Endothelial cell of umbilical vein (primary cell): Measurements from ENCODE around the gene CALML5. TPM values are rescaled to one million over a fixed set of nuclear protein-coding genes. Genes with fewer than 3 reads are reported as not detected.

Source experiments
- BruUV-seq: library from RNA; stranded (reverse); fragments of 400-500 nt; replicated peaks from 2 replicates; lab custom pipeline; 2021; lab: Mats Ljungman, UMichigan
- CTCF ChIA-PET: fragments of 300-600, 350-600 bp; sonication (Branson Sonifier 250); formaldehyde crosslinking; loops from one replicate; lab custom pipeline; 2021; ENCODE audit warnings: antibody characterized with exemption, inconsistent platforms; lab: Charles Lee
- POLR2A ChIA-PET: fragments of 300-600, 350-600 bp; sonication (Branson Sonifier 250); formaldehyde crosslinking; loops from one replicate; lab custom pipeline; 2021; ENCODE audit warnings: antibody characterized with exemption, inconsistent platforms; lab: Charles Lee
- DNase-seq: peaks from one replicate; pipeline ENCODE4 v3.0.0-alpha.2; 2011; ENCODE audit warnings: low read depth, low spot score
- FAIRE-seq: peaks from 2 replicates; lab custom pipeline; 2011; peaks lifted over from hg19 to GRCh38; lab: Jason Lieb, UNC
- H2AFZ ChIP-seq: 2 replicates; pipeline ENCODE4 v1.6.0; 2012; ENCODE audit warnings: low read depth, low read length, control low read depth, inconsistent platforms
- H3K27ac ChIP-seq: 2 replicates; pipeline ENCODE4 v1.5.1; 2011; ENCODE audit warnings: low read depth, mild to moderate bottlenecking, control low read depth, low read length, moderate library complexity; ENCODE audit not compliant: insufficient read depth
- H3K27me3 ChIP-seq, 2 experiments: 2 replicates each; pipeline versions ENCODE4 v1.6.0 to v1.6.1; 2011; ENCODE audit warnings: low read length in 2 of 2, mixed read lengths in 1 of 2; ENCODE audit not compliant: control insufficient read depth in 2 of 2, insufficient read depth in 2 of 2
- H3K36me3 ChIP-seq, 2 experiments: 2 replicates in 1 of 2; 3 replicates in 1 of 2; pipeline ENCODE4 v1.5.1; 2011; ENCODE audit warnings: low read length in 2 of 2, mild to moderate bottlenecking in 1 of 2, moderate library complexity in 1 of 2; ENCODE audit not compliant: control insufficient read depth in 2 of 2, insufficient read depth in 2 of 2; ENCODE audit errors: extremely low read depth in 1 of 2
- H3K4me1 ChIP-seq: 3 replicates; pipeline ENCODE4 v1.5.1; 2011; ENCODE audit warnings: mild to moderate bottlenecking, low read length; ENCODE audit not compliant: control insufficient read depth, insufficient read depth; ENCODE audit errors: extremely low read depth
- H3K4me2 ChIP-seq: 2 replicates; pipeline ENCODE4 v1.6.1; 2011; ENCODE audit warnings: low read length, control low read depth, mixed read lengths; ENCODE audit not compliant: insufficient read depth
- H3K4me3 ChIP-seq, 3 experiments: fragments of 200-600 bp in 1 of 3; sonication (generic), shearing (Covaris generic) in 1 of 3; replicated peaks in 1 of 3; 2 replicates each; pipeline ENCODE4 v1.5.1; 2011 to 2016; ENCODE audit warnings: control low read depth in 3 of 3, low read length in 3 of 3, mild to moderate bottlenecking in 2 of 3, inconsistent platforms in 1 of 3, low read depth in 1 of 3, moderate library complexity in 1 of 3; ENCODE audit not compliant: insufficient read depth in 1 of 3
- H3K79me2 ChIP-seq: 2 replicates; pipeline ENCODE4 v1.6.0; 2012; ENCODE audit warnings: low read length, inconsistent platforms; ENCODE audit not compliant: control insufficient read depth, insufficient read depth
- H3K9ac ChIP-seq: replicated peaks from 2 replicates; pipeline ENCODE3; 2011; ENCODE audit warnings: low read length, control low read depth; ENCODE audit not compliant: insufficient read depth; ENCODE audit errors: extremely low read depth
- H3K9me1 ChIP-seq: replicated peaks from 3 replicates; pipeline ENCODE4 v1.6.0; 2011; ENCODE audit warnings: mild to moderate bottlenecking, low read length; ENCODE audit not compliant: control insufficient read depth, insufficient read depth; ENCODE audit errors: extremely low read depth
- H3K9me3 ChIP-seq: replicated peaks from 2 replicates; pipeline ENCODE4 v1.5.1; 2012; ENCODE audit warnings: low read length, inconsistent platforms; ENCODE audit not compliant: control insufficient read depth, insufficient read depth
- H4K20me1 ChIP-seq: replicated peaks from 2 replicates; pipeline ENCODE3; 2011; ENCODE audit warnings: mild to moderate bottlenecking, low read length; ENCODE audit not compliant: control insufficient read depth, insufficient read depth; ENCODE audit errors: extremely low read depth
- EZH2 ChIP-seq: IDR thresholded peaks from 2 replicates; pipeline ENCODE4 v1.6.1; 2012; ENCODE audit warnings: borderline replicate concordance, low read depth, mild to moderate bottlenecking, moderate library complexity, low read length, inconsistent platforms; ENCODE audit not compliant: severe bottlenecking
- FOS ChIP-seq: IDR thresholded peaks from 2 replicates; pipeline ENCODE4 v1.6.1; 2011; ENCODE audit warnings: mild to moderate bottlenecking, low read length, moderate library complexity, borderline replicate concordance; ENCODE audit not compliant: insufficient read depth
- GATA2 ChIP-seq: IDR thresholded peaks from 2 replicates; pipeline ENCODE4 v1.7.0; 2011; ENCODE audit warnings: low read depth, mild to moderate bottlenecking, moderate library complexity, mixed read lengths, low read length; ENCODE audit not compliant: insufficient read length, insufficient read depth
- JUN ChIP-seq: IDR thresholded peaks from 2 replicates; pipeline ENCODE4 v1.6.1; 2011; ENCODE audit warnings: borderline replicate concordance, low read depth; ENCODE audit not compliant: insufficient read length, insufficient read depth
- MYC ChIP-seq: IDR thresholded peaks from one replicate; pipeline ENCODE4 v1.6.1; 2011; ENCODE audit warnings: mild to moderate bottlenecking, low read depth, low read length
- POLR2A ChIP-seq: IDR thresholded peaks from 2 replicates; pipeline ENCODE4 v1.6.1; 2012; ENCODE audit warnings: low read depth, mild to moderate bottlenecking, control low read depth, low read length
- POLR2AphosphoS5 ChIP-seq: IDR thresholded peaks from 2 replicates; pipeline ENCODE4 v1.6.1; 2012; ENCODE audit warnings: low read depth, mild to moderate bottlenecking, control low read depth, low read length, moderate library complexity; ENCODE audit not compliant: insufficient read depth
- dilution Hi-C: fragments of 300-500 bp; cut with MboI; formaldehyde crosslinking; loops from one replicate; pipeline ENCODE4 v1.15.0; 2019; ENCODE audit warnings: low sequenced_read_pairs; ENCODE audit not compliant: extremely low pct_ligation_motif_present
- intact Hi-C: fragments of 100-400 bp; cut with micrococcal nuclease; formaldehyde crosslinking; loops from one replicate; pipeline ENCODE4 v1.10.0; 2022
- polyA plus RNA-seq, 4 experiments: library from polyadenylated mRNA; depleted of rRNA in 3 of 4; stranded (reverse) in 3 of 4; unstranded in 1 of 4; fragments of >200 nt; gene quantifications; 2 replicates each; pipeline versions ENCODE4 v1.2.1 to v1.2.3, GENCODE V29; 2011 to 2012; ENCODE audit warnings: missing spikeins in 1 of 4
- total RNA-seq: library from RNA; stranded (reverse); gene quantifications from 2 replicates; pipeline ENCODE4 v1.2.3, GENCODE V29; 2021
- TF ChIP-seq, protein P1 (sequence below): IDR thresholded peaks from 2 replicates; pipeline ENCODE4 v1.6.1; 2011; ENCODE audit not compliant: insufficient read depth, insufficient read length
- TF ChIP-seq, protein P2 (sequence below), 2 donors: IDR thresholded peaks; 1 replicate in 1 of 2; 2 replicates in 1 of 2; pipeline ENCODE4 v1.5.1; 2011; ENCODE audit warnings: low read length in 2 of 2, mild to moderate bottlenecking in 2 of 2, moderate library complexity in 2 of 2, control low read depth in 1 of 2, inconsistent platforms in 1 of 2, low read depth in 1 of 2; ENCODE audit not compliant: insufficient read depth in 1 of 2; ENCODE audit errors: extremely low read depth in 1 of 2

CALML5 gene
- total and polyA plus RNA-seq, 2 donors (not counting 3 experiments of a cell fraction or from before 2014, with no cell fraction given), result not detected

DNA sequence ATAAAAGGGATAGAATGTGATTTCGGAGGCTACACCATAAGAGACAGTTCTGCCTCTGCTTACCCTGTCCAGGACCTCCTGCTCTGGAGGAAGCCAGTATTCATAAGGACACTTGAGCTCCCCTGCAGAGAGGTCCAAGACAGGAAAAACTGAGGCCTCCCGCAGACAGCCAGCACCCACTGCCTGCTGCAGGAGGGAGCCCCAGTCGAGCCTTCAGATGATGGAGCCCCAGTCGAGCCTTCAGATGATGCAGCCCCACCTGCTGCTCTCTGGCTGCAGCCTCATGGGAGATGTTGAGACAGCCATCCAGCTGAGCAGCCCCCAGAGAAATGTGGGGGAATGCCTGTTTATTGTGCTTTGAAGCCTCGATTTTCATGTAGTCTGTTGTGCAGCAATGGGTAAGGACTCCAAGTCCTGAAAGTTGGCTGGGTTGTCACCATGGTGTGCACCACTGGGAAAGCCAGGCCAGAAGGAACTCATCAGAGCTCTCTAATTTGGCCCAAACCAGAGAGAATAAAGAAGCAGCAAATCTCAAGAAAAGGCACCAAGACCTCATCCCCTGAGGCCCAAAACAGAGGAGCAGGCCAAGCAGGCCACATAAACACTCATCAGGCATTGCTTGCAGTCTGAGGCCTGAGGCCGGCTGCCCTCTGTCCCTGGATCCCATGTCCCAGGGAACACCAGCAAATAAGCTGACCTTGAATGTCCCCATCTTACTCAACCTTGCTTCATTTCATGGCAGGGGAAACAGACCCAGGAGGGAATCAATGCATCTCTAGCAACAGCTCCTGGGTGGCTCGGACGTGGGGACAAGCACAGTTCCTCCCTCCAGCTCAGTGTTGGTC, 30.9 kb downstream of the CALML5 start:
- intact Hi-C loops, result no loop called here
- CTCF ChIA-PET, result interaction anchor here (0.9 to 1.9 kb wide), 4 partner anchors 12 to 162 kb away, joined by 3 to 5 read pairs (median 3); no protein-coding TSS in a partner anchor

More for the DNA sequence above, 30.9 kb downstream of the CALML5 start:
- no peak overlapping the region for H2AFZ ChIP-seq
- no peaks in the 10 kb centered on the region for H3K9me3 ChIP-seq
- no peaks in the 10 kb centered on the region for H3K27me3 ChIP-seq
- no peaks in the 10 kb centered on the region for H3K4me1 ChIP-seq
- DNase-seq, result no peak
- H3K36me3 ChIP-seq, result no peaks in the 10 kb centered on the region
- H3K79me2 ChIP-seq, result no peaks in the 10 kb centered on the region
- TF ChIP-seq, protein P1, sequence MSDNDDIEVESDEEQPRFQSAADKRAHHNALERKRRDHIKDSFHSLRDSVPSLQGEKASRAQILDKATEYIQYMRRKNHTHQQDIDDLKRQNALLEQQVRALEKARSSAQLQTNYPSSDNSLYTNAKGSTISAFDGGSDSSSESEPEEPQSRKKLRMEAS, result no peak
- TF ChIP-seq POLR2AphosphoS5, result no peak
- no peak for TF ChIP-seq POLR2A
- TF ChIP-seq EZH2, result no peak
- TF ChIP-seq JUN, result no peak
- TF ChIP-seq MYC, result no peak
- no peak for TF ChIP-seq GATA2
- TF ChIP-seq FOS, result no peak
- TF ChIP-seq, protein P2, sequence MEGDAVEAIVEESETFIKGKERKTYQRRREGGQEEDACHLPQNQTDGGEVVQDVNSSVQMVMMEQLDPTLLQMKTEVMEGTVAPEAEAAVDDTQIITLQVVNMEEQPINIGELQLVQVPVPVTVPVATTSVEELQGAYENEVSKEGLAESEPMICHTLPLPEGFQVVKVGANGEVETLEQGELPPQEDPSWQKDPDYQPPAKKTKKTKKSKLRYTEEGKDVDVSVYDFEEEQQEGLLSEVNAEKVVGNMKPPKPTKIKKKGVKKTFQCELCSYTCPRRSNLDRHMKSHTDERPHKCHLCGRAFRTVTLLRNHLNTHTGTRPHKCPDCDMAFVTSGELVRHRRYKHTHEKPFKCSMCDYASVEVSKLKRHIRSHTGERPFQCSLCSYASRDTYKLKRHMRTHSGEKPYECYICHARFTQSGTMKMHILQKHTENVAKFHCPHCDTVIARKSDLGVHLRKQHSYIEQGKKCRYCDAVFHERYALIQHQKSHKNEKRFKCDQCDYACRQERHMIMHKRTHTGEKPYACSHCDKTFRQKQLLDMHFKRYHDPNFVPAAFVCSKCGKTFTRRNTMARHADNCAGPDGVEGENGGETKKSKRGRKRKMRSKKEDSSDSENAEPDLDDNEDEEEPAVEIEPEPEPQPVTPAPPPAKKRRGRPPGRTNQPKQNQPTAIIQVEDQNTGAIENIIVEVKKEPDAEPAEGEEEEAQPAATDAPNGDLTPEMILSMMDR (IDR thresholded peaks at IDR 0.05; ENCODE audit: extremely low read depth in 1 of 2, insufficient read depth in 1 of 2, low read depth in 1 of 2, low read length in 2 of 2), result no peak
- H4K20me1 ChIP-seq, result no peaks in the 10 kb centered on the region
- no peak overlapping the region for H3K4me2 ChIP-seq
- BruUV-seq, result no TSS peak
- no peak overlapping the region for H3K9ac ChIP-seq
- no peaks in the 10 kb centered on the region for H3K9me1 ChIP-seq
- no peak overlapping the region for H3K27ac ChIP-seq
- dilution Hi-C loops, result no loop called here
- POLR2A ChIA-PET, result no interaction called here
- H3K4me3 ChIP-seq, result no peak overlapping the region
- no peak for FAIRE-seq
